Measurements from ENCODE around the gene TMEM132E.

DNA sequence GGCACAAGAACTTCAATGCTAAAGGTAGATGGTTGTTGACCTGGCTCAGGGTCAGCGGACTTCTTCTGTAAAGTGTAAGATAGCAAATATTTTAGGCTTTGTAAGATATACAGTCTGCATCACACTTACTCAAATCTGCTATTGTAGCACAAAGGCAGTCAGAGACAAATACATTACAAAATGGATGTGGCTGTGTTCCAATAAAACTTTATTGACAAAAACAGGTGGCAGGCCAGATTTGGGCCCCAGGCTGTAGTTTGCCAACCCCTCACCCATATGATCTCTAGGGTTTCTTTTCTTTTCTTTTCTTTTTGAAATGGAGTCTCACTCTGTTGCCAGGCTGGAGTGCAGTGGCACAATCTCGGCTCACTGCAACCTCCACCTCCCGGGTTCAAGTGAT, 39.5 kb upstream of the TMEM132E start:
- TF ChIP-seq POLR2AphosphoS5 (IDR thresholded peaks at IDR 0.05; ENCODE audit: low read depth, low read length) (no peak), HDAC2 (IDR thresholded peaks at IDR 0.05; ENCODE audit: borderline replicate concordance in 1 of 2, low read depth in 2 of 2, low read length in 2 of 2) (no peak), TAF1 (IDR thresholded peaks at IDR 0.05; ENCODE audit: low read depth, low read length) (no peak), PHF8 (conservative IDR thresholded peaks at IDR 0.05; ENCODE audit: low read depth, low read length) (no peak), SIN3A (conservative IDR thresholded peaks at IDR 0.05 in 1 of 2, IDR thresholded peaks at IDR 0.05 in 1 of 2; ENCODE audit: low read depth in 1 of 2, low read length in 2 of 2) (no peak)

Measured in H1 (cell line).